Activated T-cell treated with anti-CD3 and anti-CD28 coated beads, Interleukin-2, amount 50 U/mL, for 48 hours (primary cell): ENCODE measurements around the gene TIAM2.
"Not testable (repeated sequence)": the region's sequence is repeated elsewhere in the genome, so short reads cannot be mapped to it uniquely, and the experiment has no call there.

Experiments
- DNase-seq, 2 experiments: peaks; one replicate each; pipeline ENCODE4 v3.0.0-alpha.2; 2020

Gene TIAM2

GRCh38 chr6:155106456-155107115, 111.5 kb downstream of the TIAM2 start:
- DNase-seq = no peak

- DNase-seq = no peak
These were observed 112.4 kb downstream of the TIAM2 start for GRCh38 chr6:155107432-155108069.

- DNase-seq = no peak
These were observed 113.1 kb downstream of the TIAM2 start for GRCh38 chr6:155108070-155108820.

GRCh38 chr6:155110721-155111120, 115.6 kb downstream of the TIAM2 start:
- no peak for DNase-seq

- no peak for DNase-seq
These were observed 117.6 kb downstream of the TIAM2 start for GRCh38 chr6:155112757-155113156.

- DNase-seq = no peak
These were observed 120.9 kb downstream of the TIAM2 start for GRCh38 chr6:155115893-155116570.

- no peak for DNase-seq
These were observed 121.4 kb downstream of the TIAM2 start for GRCh38 chr6:155116571-155116910.

- DNase-seq = no peak
These were observed 122.1 kb downstream of the TIAM2 start for GRCh38 chr6:155117256-155117655.

- DNase-seq = no peak
These were observed 122.7 kb downstream of the TIAM2 start for GRCh38 chr6:155117785-155118184.

- not testable (repeated sequence) for DNase-seq
These were observed 124.1 kb downstream of the TIAM2 start for GRCh38 chr6:155119201-155119600.

GRCh38 chr6:155120034-155120433, 124.9 kb downstream of the TIAM2 start:
- no peak for DNase-seq

- no peak for DNase-seq
These were observed 126.2 kb downstream of the TIAM2 start for GRCh38 chr6:155121294-155121693.

GRCh38 chr6:155121699-155122098, 126.6 kb downstream of the TIAM2 start:
- DNase-seq = no peak

- no peak for DNase-seq
These were observed 127.3 kb downstream of the TIAM2 start for GRCh38 chr6:155122199-155122950.

- DNase-seq = no peak
These were observed 128.4 kb downstream of the TIAM2 start for GRCh38 chr6:155123520-155123919.

GRCh38 chr6:155125906-155126305, 130.8 kb downstream of the TIAM2 start:
- no peak for DNase-seq

- peak; percentile 78 to 84 for DNase-seq
These were observed 131.8 kb downstream of the TIAM2 start for GRCh38 chr6:155126727-155127439.

- no peak for DNase-seq
These were observed 133.9 kb downstream of the TIAM2 start for GRCh38 chr6:155128977-155129376.

GRCh38 chr6:155129744-155130143, 134.6 kb downstream of the TIAM2 start:
- no peak for DNase-seq

- peak; percentile 47 to 51 for DNase-seq
These were observed 135.2 kb downstream of the TIAM2 start for GRCh38 chr6:155130161-155130853.

GRCh38 chr6:155132617-155133016, 137.5 kb downstream of the TIAM2 start:
- no peak for DNase-seq
